ENCODE results near the gene TMEM9. TPM values are rescaled to one million over a fixed set of nuclear protein-coding genes. Genes with fewer than 3 reads are reported as not detected.

The TMEM9 gene
- total RNA-seq, 1 experiment from 2014 or later, result 110 TPM

DNA sequence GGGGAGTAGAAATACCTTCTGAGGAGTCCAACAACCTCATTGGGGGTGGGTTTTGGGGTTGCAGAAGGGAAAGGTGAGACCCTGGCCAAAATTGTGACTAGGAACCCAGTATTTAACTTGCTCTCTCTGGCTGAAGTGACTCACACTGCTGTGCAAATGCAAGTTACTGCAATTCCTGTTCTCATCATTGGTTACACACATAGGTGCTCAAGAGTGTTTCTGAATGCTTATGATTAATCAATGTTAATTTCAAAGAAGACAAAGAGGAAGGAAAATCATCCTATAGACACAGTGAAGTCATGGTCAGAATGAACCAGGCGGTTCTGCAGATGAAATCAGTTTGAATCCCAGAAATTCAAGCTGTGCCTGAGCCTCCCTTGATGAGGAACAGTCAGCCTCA is 30.4 kb downstream of the TMEM9 start:
- Histone ChIP-seq H3K27me3 (replicated peaks) (peaks cover 9% of the 10 kb centered on the region), H3K4me3 (no peak overlapping the region), H3K36me3 (no peaks in the 10 kb centered on the region)

DNA sequence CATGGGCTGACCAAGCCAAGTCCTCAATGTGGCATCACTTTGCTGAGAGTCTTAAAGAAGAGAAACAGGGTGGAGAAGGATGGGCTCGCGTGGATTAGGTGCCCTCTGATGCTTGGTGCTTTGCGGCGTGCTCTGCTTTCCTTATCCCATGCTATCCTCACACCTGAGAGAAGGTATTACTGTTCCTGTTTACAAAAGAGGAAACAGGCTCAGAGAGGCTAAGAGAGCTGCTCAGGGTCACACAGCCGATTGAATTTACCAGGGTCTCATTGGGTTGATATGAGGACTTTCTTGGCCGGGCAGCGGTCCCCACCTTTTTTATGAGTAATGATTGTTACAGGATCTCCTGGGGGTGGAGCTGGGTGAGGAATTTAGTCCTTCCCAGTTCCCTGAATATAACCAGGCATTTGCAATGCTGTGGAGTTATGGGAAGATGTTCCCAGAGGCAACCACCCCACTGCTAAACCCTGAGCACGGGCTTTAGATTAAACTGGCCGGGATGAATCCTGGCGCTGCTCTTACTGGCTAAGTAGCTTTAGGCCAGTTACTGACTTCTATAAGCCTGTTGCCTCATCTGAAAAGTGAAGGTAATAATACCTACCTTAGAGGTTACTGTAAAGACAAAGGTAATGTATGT is 31.8 kb downstream of the TMEM9 start:
- Histone ChIP-seq H3K4me3 (no peak overlapping the region), H3K9me3 (replicated peaks) (no peaks in the 10 kb centered on the region), H3K36me3 (no peaks in the 10 kb centered on the region), H3K4me1 (replicated peaks) (no peaks in the 10 kb centered on the region; the same call in 1 of the 2 replicates), H3K27me3 (replicated peaks) (peaks cover 9% of the 10 kb centered on the region), H3K27ac (no peak overlapping the region)
- no peak for DNase-seq (ENCODE audit: low read depth in 1 of 2, low spot score in 2 of 2)

More for the DNA sequence above, 30.4 kb downstream of the TMEM9 start:
- Histone ChIP-seq H3K9me3 (replicated peaks) (no peaks in the 10 kb centered on the region), H3K27ac (no peak overlapping the region), H3K4me1 (replicated peaks) (no peaks in the 10 kb centered on the region; the same call in 1 of the 2 replicates)
- no peak for DNase-seq (ENCODE audit: low read depth in 1 of 2, low spot score in 2 of 2)

DNA sequence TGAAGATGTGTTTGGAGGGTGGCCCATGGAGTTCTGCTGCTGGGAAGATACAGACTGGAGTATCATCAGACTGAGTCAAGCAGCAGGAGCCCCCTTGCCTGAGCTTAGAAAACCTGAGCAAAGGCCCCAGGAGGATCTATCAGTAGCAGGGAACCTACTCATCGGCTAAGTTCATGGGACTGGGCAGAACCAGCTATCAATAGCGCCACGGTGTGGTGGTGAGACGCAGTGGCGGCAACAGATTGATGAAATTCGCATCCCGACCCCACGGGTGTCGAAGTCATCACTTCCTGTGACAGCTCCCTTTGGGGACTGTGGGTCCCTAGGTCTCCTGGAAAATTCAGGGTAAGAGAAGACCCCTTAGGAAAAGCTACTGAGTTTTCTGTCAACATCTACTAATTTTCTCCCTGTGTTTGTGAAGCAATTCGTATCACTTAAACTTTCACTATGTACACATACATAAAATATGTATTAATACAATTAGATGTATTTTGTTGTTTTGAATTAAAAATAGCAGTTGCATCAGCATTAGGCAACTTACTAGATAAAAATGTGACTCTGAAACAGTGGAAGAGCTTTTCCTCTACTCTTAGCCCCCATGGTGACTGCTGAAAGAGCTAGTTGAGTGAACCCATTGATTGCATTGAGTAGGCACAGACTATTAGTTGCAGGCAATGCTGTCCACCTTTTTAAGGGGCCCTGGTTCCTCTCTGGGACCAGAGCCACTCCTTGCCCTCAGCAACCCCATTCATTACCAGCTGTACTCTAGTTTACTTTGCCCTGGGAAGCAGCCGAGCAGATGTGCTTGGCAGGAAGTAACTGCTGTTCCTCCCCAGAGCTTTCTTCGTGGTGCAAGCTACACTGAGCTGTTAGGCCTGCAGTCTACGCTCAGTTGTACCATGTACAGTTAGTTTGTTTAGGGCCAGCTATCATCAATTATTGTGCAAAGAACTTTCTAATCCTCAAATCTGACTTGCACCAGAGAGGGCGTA is 34.8 kb downstream of the TMEM9 start:
- H3K27ac ChIP-seq, result no peak overlapping the region
- H3K4me3 ChIP-seq, result no peak overlapping the region
- peaks cover 9% of the 10 kb centered on the region for H3K27me3 ChIP-seq (replicated peaks)
- no peaks in the 10 kb centered on the region for H3K36me3 ChIP-seq
- no peak for DNase-seq (ENCODE audit: low read depth in 1 of 2, low spot score in 2 of 2)
- H3K4me1 ChIP-seq (replicated peaks), result peaks cover 3% of the 10 kb centered on the region; the same call in 1 of the 2 replicates
- H3K9me3 ChIP-seq (replicated peaks), result no peaks in the 10 kb centered on the region

- Histone ChIP-seq H3K27ac (no peak overlapping the region), H3K4me3 (no peak overlapping the region), H3K4me1 (replicated peaks) (peaks cover 9% of the 10 kb centered on the region; the same call in 1 of the 2 replicates), H3K27me3 (replicated peaks) (no peaks in the 10 kb centered on the region), H3K36me3 (no peaks in the 10 kb centered on the region), H3K9me3 (replicated peaks) (no peaks in the 10 kb centered on the region)
- no peak for DNase-seq (ENCODE audit: low read depth in 1 of 2, low spot score in 2 of 2)
Measured at GRCh38 chr1:201116091-201116490, 38.2 kb downstream of the TMEM9 start.

DNA sequence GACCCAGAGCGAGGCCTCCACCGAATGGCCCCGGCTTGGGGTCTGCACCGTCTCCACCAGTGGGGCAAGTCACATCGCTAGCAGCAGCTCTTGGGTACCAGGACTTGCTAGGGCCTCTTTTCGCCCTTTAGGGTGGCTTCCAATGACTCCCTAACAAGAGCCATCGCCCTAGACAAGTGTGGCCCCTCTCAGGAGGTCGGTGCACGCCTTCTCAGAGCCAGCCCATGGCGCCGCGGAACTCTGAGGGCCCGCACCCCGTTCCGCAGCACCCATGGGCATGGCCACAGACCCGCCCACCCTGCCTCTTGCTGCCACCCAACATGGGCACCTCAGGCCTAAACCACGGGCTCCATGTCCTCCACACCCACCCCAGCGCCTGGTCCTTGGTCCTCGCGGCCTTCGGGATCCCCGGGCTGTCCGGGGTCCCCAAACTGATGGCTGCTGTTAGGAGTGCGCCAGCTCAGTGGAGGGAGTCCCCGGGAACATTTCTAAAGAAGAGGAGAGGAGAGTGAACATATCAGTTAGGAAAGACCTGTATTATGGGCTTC is 38.8 kb downstream of the TMEM9 start:
- DNase-seq (ENCODE audit: low read depth in 1 of 2, low spot score in 2 of 2), result no peak

GRCh38 chr1:201114245-201115131 is 39.8 kb downstream of the TMEM9 start:
- peak; percentile 88 to 89 for DNase-seq (ENCODE audit: low read depth in 1 of 2, low spot score in 2 of 2)
- Histone ChIP-seq H3K36me3 (no peaks in the 10 kb centered on the region), H3K27ac (no peak overlapping the region), H3K9me3 (replicated peaks) (no peaks in the 10 kb centered on the region), H3K4me1 (replicated peaks) (peaks cover 9% of the 10 kb centered on the region; the same call in 1 of the 2 replicates), H3K4me3 (peak overlapping the region; percentile 48), H3K27me3 (replicated peaks) (no peaks in the 10 kb centered on the region)

More for the DNA sequence above, 38.8 kb downstream of the TMEM9 start:
- H3K4me1 ChIP-seq (replicated peaks), result peaks cover 9% of the 10 kb centered on the region; the same call in 1 of the 2 replicates
- H3K27me3 ChIP-seq (replicated peaks), result no peaks in the 10 kb centered on the region
- no peaks in the 10 kb centered on the region for H3K9me3 ChIP-seq (replicated peaks)
- H3K27ac ChIP-seq, result no peak overlapping the region
- H3K4me3 ChIP-seq, result no peak overlapping the region
- H3K36me3 ChIP-seq, result no peaks in the 10 kb centered on the region

DNA sequence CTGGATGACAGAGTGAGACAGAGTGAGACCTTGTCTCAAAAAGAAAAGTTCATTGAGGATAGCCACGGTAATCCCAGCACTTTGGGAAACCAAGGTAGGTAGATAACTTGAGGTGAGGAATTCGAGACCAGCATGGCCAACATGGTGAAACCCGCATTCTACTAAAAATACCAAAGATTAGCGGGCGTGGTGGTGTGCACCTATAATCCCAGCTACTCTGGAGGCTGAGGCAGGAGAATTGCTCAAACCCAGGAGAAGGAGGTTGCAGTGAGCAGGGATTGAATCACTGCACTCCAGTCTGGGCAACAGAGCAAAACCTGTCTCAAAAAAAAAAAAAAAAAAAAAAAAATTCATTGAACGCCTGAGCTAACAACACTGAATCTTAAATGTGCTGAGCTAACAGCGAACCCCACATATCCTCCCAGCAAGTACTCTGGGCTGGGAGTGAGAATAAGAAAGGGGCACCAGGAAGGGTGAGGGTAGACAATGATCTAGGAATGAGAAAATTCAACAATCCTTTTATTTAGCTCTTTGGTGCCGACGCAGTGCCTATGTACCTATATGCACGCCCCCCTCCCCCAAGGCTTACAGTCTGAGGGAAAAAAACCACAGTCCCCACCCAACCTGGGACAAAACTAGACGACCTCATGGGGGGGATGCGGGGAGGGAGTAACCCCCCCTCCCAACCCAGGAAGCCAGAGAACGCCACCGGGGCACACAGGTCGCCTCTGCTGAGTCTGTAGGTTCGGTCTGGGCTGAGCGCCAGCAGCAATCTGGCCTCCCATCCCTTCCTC is 40.6 kb downstream of the TMEM9 start:
- no peaks in the 10 kb centered on the region for H3K36me3 ChIP-seq

DNA sequence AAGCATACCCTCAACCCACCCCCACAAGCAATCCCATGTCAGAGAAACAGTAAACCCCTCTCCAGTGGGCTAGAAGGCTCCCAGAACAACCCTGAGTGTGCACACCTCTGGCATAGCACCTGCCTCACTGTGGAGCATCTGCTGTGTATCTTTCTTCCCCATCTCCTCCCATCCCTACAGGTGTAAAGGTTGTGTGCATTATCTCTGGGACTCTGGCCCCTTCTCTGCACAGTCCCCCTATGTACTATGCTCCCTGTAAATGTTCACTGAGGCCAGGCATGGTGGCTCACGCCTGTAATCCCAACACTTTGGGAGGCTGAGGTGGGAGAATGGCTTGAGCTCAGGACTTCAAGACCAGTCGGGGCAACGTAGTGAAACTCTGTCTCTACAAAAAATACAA is 41.3 kb downstream of the TMEM9 start:
- H3K4me1 ChIP-seq (replicated peaks), result peaks cover 9% of the 10 kb centered on the region; the same call in 1 of the 2 replicates
- no peaks in the 10 kb centered on the region for H3K27me3 ChIP-seq (replicated peaks)
- H3K36me3 ChIP-seq, result no peaks in the 10 kb centered on the region
- DNase-seq (ENCODE audit: low read depth in 1 of 2, low spot score in 2 of 2), result no peak
- H3K9me3 ChIP-seq (replicated peaks), result no peaks in the 10 kb centered on the region
- no peak overlapping the region for H3K27ac ChIP-seq
- H3K4me3 ChIP-seq, result no peak overlapping the region

More for the DNA sequence above, 40.6 kb downstream of the TMEM9 start:
- no peak for DNase-seq (ENCODE audit: low read depth in 1 of 2, low spot score in 2 of 2)
- Histone ChIP-seq H3K4me1 (replicated peaks) (peaks cover 9% of the 10 kb centered on the region; the same call in 1 of the 2 replicates), H3K27me3 (replicated peaks) (no peaks in the 10 kb centered on the region), H3K9me3 (replicated peaks) (no peaks in the 10 kb centered on the region), H3K4me3 (peak overlapping the region; percentile 48), H3K27ac (no peak overlapping the region)

GRCh38 chr1:201112173-201112731 is 42.0 kb downstream of the TMEM9 start, which contains the start of gene CACNA1S:
CACNA1S (minus strand) TSS chr1:201112426; CDS start chr1:201112339, 87 bp downstream.
- no peak within 1 kb of the TSS for H3K27ac ChIP-seq
- H3K4me1 ChIP-seq (replicated peaks), result peaks cover 9% of the 10 kb centered on the region; the same call in 1 of the 2 replicates
- H3K36me3 ChIP-seq, result no peaks in the 10 kb centered on the region
- no peaks in the 10 kb centered on the region for H3K9me3 ChIP-seq (replicated peaks)
- H3K27me3 ChIP-seq (replicated peaks), result no peaks in the 10 kb centered on the region
- H3K4me3 ChIP-seq, result no peak within 1 kb of the TSS
- no peak for DNase-seq (ENCODE audit: low read depth in 1 of 2, low spot score in 2 of 2)

DNA sequence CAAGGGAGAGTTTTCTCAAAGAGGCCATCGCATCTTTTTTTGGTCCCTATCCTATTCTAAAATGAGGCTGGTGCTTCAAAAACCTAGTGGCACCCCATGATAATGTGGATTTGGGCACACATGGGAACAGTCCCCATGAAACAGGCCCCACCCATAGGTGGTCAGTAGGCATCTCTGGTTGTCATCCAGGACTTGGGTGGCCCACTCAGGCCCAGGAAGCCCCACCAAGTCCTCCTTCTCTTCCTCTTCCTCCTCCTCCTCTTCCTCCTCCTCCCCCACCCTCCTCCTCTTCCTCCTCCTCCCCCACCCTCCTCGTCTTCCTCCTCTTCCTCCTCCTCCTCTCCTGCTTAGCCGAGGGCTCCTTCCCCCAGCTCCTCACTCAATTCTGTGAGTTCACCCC is 42.6 kb downstream of the TMEM9 start:
- H3K4me1 ChIP-seq (replicated peaks), result peaks cover 9% of the 10 kb centered on the region; the same call in 1 of the 2 replicates
- no peak overlapping the region for H3K4me3 ChIP-seq
- H3K36me3 ChIP-seq, result no peaks in the 10 kb centered on the region
- H3K27me3 ChIP-seq (replicated peaks), result no peaks in the 10 kb centered on the region
- H3K9me3 ChIP-seq (replicated peaks), result no peaks in the 10 kb centered on the region
- H3K27ac ChIP-seq, result no peak overlapping the region
- no peak for DNase-seq (ENCODE audit: low read depth in 1 of 2, low spot score in 2 of 2)

- DNase-seq (ENCODE audit: low read depth in 1 of 2, low spot score in 2 of 2), result no peak
- Histone ChIP-seq H3K27me3 (replicated peaks) (no peaks in the 10 kb centered on the region), H3K27ac (no peak overlapping the region), H3K4me3 (no peak overlapping the region), H3K4me1 (replicated peaks) (peaks cover 9% of the 10 kb centered on the region; the same call in 1 of the 2 replicates), H3K9me3 (replicated peaks) (no peaks in the 10 kb centered on the region), H3K36me3 (no peaks in the 10 kb centered on the region)
Measured at GRCh38 chr1:201111156-201111555, 43.1 kb downstream of the TMEM9 start.

DNA sequence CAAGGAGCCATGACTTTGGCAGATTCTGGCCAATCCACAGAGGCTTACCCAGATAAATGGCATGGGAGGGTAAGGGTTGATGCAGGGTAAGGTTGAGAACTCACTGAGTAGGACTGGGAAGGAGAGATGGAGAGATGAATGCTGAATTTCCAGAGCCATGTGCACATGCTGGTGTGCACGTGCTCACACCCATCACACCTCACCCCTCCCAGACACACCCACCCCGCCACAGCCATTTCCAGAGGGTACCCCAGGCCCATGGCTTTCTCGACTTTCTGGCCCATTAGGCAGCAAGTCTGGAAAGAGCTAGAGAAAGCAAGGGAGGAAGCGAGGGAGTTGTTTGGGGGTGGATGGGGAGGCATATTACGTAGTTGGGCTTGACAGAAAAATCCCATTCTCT is 43.7 kb downstream of the TMEM9 start:
- H3K9me3 ChIP-seq (replicated peaks), result no peaks in the 10 kb centered on the region
- no peaks in the 10 kb centered on the region for H3K36me3 ChIP-seq
- H3K27me3 ChIP-seq (replicated peaks), result no peaks in the 10 kb centered on the region
- H3K4me1 ChIP-seq (replicated peaks), result peaks cover 9% of the 10 kb centered on the region; the same call in 1 of the 2 replicates
- no peak overlapping the region for H3K4me3 ChIP-seq
- no peak overlapping the region for H3K27ac ChIP-seq
- no peak for DNase-seq (ENCODE audit: low read depth in 1 of 2, low spot score in 2 of 2)
